GM18873 (cell line): ENCODE measurements around the gene ERO1A.

Source experiments
- ATAC-seq: cut with Tn5 transposase; IDR thresholded peaks from one replicate; pipeline ENCODE4 v1.9.1; 2021; ENCODE audit warnings: mild to moderate bottlenecking, moderate library complexity, moderate number of reproducible peaks; ENCODE audit not compliant: unreplicated experiment, low FRiP score

The ERO1A gene

GRCh38 chr14:52700701-52701172, 5.4 kb upstream of the ERO1A start:
- ATAC-seq, result no peak

- peak; percentile 54 for ATAC-seq
Observed at GRCh38 chr14:52694761-52695480, 437 bp downstream of the ERO1A start.

- ATAC-seq, result no peak
Observed at GRCh38 chr14:52693532-52693931, 1.8 kb downstream of the ERO1A start.

- ATAC-seq, result no peak
Observed at GRCh38 chr14:52693036-52693435, 2.3 kb downstream of the ERO1A start.

GRCh38 chr14:52692248-52692962, 3.0 kb downstream of the ERO1A start:
- no peak for ATAC-seq

- no peak for ATAC-seq
Observed at GRCh38 chr14:52690983-52691760, 4.2 kb downstream of the ERO1A start.

- no peak for ATAC-seq
Observed at GRCh38 chr14:52686176-52686575, 9.2 kb downstream of the ERO1A start.

- no peak for ATAC-seq
Observed at GRCh38 chr14:52683985-52684520, 11.3 kb downstream of the ERO1A start.

GRCh38 chr14:52678591-52678990, 16.8 kb downstream of the ERO1A start:
- no peak for ATAC-seq

- ATAC-seq, result no peak
Observed at GRCh38 chr14:52663850-52664249, 31.5 kb downstream of the ERO1A start.

GRCh38 chr14:52661314-52661713, 34.0 kb downstream of the ERO1A start:
- no peak for ATAC-seq

- ATAC-seq, result no peak
Observed at GRCh38 chr14:52660832-52661231, 34.5 kb downstream of the ERO1A start.

GRCh38 chr14:52660325-52660724, 35.0 kb downstream of the ERO1A start:
- ATAC-seq, result no peak

GRCh38 chr14:52656905-52657304, 38.5 kb downstream of the ERO1A start:
- ATAC-seq, result no peak

GRCh38 chr14:52650774-52651173, 44.6 kb downstream of the ERO1A start:
- ATAC-seq, result no peak

- ATAC-seq, result no peak
Observed at GRCh38 chr14:52649511-52649910, 45.8 kb downstream of the ERO1A start.

GRCh38 chr14:52641745-52642144, 53.6 kb downstream of the ERO1A start:
- no peak for ATAC-seq

- ATAC-seq, result no peak
Observed at GRCh38 chr14:52640137-52640536, 55.2 kb downstream of the ERO1A start.

GRCh38 chr14:52619687-52620086, 75.7 kb downstream of the ERO1A start:
- no peak for ATAC-seq

GRCh38 chr14:52618602-52619001, 76.8 kb downstream of the ERO1A start:
- no peak for ATAC-seq

GRCh38 chr14:52610187-52610586, 85.2 kb downstream of the ERO1A start:
- ATAC-seq, result no peak
